OCI-LY1 (cell line): ENCODE results near the gene HPD.

Experiments used
- H2AFZ ChIP-seq: fragments of 200-600 bp; sonication (generic), shearing (Covaris generic); 2 replicates; pipeline ENCODE4 v1.6.0; 2014; ENCODE audit warnings: antibody characterized with exemption, mild to moderate bottlenecking, low read length
- H3F3A ChIP-seq: fragments of 200-600 bp; sonication (generic), shearing (Covaris generic); 2 replicates; pipeline ENCODE4 v1.6.0; 2014; ENCODE audit warnings: mild to moderate bottlenecking, antibody characterized with exemption, low read length, moderate library complexity; ENCODE audit not compliant: insufficient read depth
- H3K27ac ChIP-seq: fragments of 200-600 bp; sonication (generic); 2 replicates; pipeline ENCODE4 v1.5.1; 2014; ENCODE audit warnings: low read length, mixed run types, mild to moderate bottlenecking, low read depth; ENCODE audit not compliant: poor library complexity, severe bottlenecking
- H3K27me3 ChIP-seq: fragments of 200-600 bp; sonication (generic); 2 replicates; pipeline ENCODE4 v1.6.0; 2014; ENCODE audit warnings: antibody characterized with exemption, mild to moderate bottlenecking, low read length, moderate library complexity; ENCODE audit not compliant: insufficient read depth
- H3K36me3 ChIP-seq: fragments of 200-600 bp; sonication (generic); 2 replicates; pipeline ENCODE4 v1.6.1; 2014; ENCODE audit warnings: mild to moderate bottlenecking, antibody characterized with exemption, low read length, moderate library complexity, mixed read lengths; ENCODE audit not compliant: insufficient read depth
- H3K4me1 ChIP-seq: fragments of 200-600 bp; sonication (generic); 2 replicates; pipeline ENCODE4 v1.5.1; 2014; ENCODE audit warnings: mild to moderate bottlenecking, low read length, moderate library complexity; ENCODE audit not compliant: insufficient read depth, severe bottlenecking
- H3K4me2 ChIP-seq: fragments of 200-600 bp; sonication (generic), shearing (Covaris generic); 2 replicates; pipeline ENCODE4 v1.6.1; 2014; ENCODE audit warnings: low read length
- H3K4me3 ChIP-seq: fragments of 200-600 bp; sonication (generic); 2 replicates; pipeline ENCODE4 v1.5.1; 2014; ENCODE audit warnings: low read length, low read depth, mild to moderate bottlenecking, mixed read lengths; ENCODE audit not compliant: poor library complexity, severe bottlenecking
- H3K79me2 ChIP-seq: fragments of 200-600 bp; shearing (Covaris generic); 2 replicates; pipeline ENCODE4 v1.6.1; 2016; ENCODE audit warnings: mixed run types, low read length, mixed read lengths; ENCODE audit not compliant: insufficient read depth
- H3K9ac ChIP-seq: fragments of 200-600 bp; sonication (generic), shearing (Covaris generic); 2 replicates; pipeline ENCODE4 v1.6.1; 2014; ENCODE audit warnings: mild to moderate bottlenecking, low read length, mixed read lengths
- H3K9me2 ChIP-seq: fragments of 200-600 bp; sonication (generic), shearing (Covaris generic); 2 replicates; pipeline ENCODE4 v1.6.1; 2014; ENCODE audit warnings: low read depth, mild to moderate bottlenecking, low read length, mixed read lengths
- H3K9me3 ChIP-seq: fragments of 200-600 bp; shearing (Covaris generic); 2 replicates; pipeline ENCODE4 v1.6.1; 2014; ENCODE audit warnings: low read length, mixed read lengths
- H4K20me1 ChIP-seq: fragments of 200-600 bp; sonication (generic), shearing (Covaris generic); 2 replicates; pipeline ENCODE4 v1.6.0; 2016; ENCODE audit warnings: mild to moderate bottlenecking, low read length; ENCODE audit not compliant: insufficient read depth
- EZH2 ChIP-seq: fragments of 200-600 bp; sonication (generic), shearing (Covaris generic); IDR thresholded peaks from 2 replicates; pipeline ENCODE4 v1.8.0; 2017; ENCODE audit warnings: borderline replicate concordance, mixed run types, mild to moderate bottlenecking, antibody characterized with exemption, low read length, moderate library complexity, mixed read lengths
- TF ChIP-seq, protein P1 (sequence below): fragments of 200-600 bp; sonication (generic), shearing (Covaris generic); IDR thresholded peaks from 2 replicates; pipeline ENCODE4 v1.5.1; 2017; ENCODE audit warnings: mild to moderate bottlenecking, antibody characterized with exemption, low read length, moderate library complexity, mixed read lengths

The HPD gene

GRCh38 chr12:121838126-121838525 lies 20.5 kb downstream of the HPD start:
- H2AFZ ChIP-seq: no peak overlapping the region
- H3K4me1 ChIP-seq: peaks cover 8% of the 10 kb centered on the region
- no peak overlapping the region for H3K27ac ChIP-seq
- no peak overlapping the region for H3K4me2 ChIP-seq
- no peaks in the 10 kb centered on the region for H3K79me2 ChIP-seq
- no peak overlapping the region for H3K4me3 ChIP-seq
- peaks cover 3% of the 10 kb centered on the region; the same call in 1 of the 2 replicates for H3K27me3 ChIP-seq
- H3K9me3 ChIP-seq: no peaks in the 10 kb centered on the region
- no peaks in the 10 kb centered on the region for H4K20me1 ChIP-seq
- no peaks in the 10 kb centered on the region for H3F3A ChIP-seq
- no peaks in the 10 kb centered on the region for H3K36me3 ChIP-seq
- no peak overlapping the region for H3K9ac ChIP-seq
- no peak for TF ChIP-seq EZH2
- TF ChIP-seq, protein P1, sequence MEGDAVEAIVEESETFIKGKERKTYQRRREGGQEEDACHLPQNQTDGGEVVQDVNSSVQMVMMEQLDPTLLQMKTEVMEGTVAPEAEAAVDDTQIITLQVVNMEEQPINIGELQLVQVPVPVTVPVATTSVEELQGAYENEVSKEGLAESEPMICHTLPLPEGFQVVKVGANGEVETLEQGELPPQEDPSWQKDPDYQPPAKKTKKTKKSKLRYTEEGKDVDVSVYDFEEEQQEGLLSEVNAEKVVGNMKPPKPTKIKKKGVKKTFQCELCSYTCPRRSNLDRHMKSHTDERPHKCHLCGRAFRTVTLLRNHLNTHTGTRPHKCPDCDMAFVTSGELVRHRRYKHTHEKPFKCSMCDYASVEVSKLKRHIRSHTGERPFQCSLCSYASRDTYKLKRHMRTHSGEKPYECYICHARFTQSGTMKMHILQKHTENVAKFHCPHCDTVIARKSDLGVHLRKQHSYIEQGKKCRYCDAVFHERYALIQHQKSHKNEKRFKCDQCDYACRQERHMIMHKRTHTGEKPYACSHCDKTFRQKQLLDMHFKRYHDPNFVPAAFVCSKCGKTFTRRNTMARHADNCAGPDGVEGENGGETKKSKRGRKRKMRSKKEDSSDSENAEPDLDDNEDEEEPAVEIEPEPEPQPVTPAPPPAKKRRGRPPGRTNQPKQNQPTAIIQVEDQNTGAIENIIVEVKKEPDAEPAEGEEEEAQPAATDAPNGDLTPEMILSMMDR: no peak
- no peaks in the 10 kb centered on the region for H3K9me2 ChIP-seq

DNA sequence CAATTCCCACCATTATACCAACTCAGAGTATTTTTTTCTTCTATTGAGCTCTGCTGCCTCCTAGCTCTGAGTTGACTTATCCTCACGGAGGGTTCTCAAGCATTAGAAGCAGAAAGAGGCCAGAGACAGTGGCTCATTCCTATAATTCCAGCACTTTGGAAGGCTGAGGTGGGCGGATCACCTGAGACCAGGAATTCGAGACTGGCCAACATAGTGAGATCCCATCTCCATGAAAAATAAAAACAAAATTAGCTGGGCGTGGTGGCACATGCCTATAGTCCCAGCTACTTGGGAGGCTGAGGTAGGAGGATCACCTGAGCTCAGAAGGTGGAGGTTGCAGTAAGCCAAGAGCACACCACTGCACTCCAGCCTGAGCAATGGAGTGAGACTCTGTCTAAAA lies 21.0 kb downstream of the HPD start:
- Histone ChIP-seq H3K9ac (no peak overlapping the region), H3K9me3 (no peaks in the 10 kb centered on the region), H3K36me3 (no peaks in the 10 kb centered on the region), H3K79me2 (no peaks in the 10 kb centered on the region), H3F3A (no peaks in the 10 kb centered on the region), H3K27ac (no peak overlapping the region), H2AFZ (no peak overlapping the region), H3K4me3 (no peak overlapping the region), H3K4me1 (peaks cover 8% of the 10 kb centered on the region), H3K9me2 (no peaks in the 10 kb centered on the region), H4K20me1 (no peaks in the 10 kb centered on the region), H3K4me2 (no peak overlapping the region), H3K27me3 (peaks cover 3% of the 10 kb centered on the region; the same call in 1 of the 2 replicates)
- TF ChIP-seq, protein P1: peak; percentile 8; the same call in 1 of the 2 replicates
- no peak for TF ChIP-seq EZH2

- Histone ChIP-seq H3K79me2 (no peaks in the 10 kb centered on the region), H3K9ac (no peak overlapping the region), H2AFZ (no peak overlapping the region), H3K36me3 (peaks cover 56% of the 10 kb centered on the region), H3F3A (no peaks in the 10 kb centered on the region), H4K20me1 (no peaks in the 10 kb centered on the region), H3K4me1 (peaks cover 6% of the 10 kb centered on the region), H3K27ac (no peak overlapping the region), H3K4me3 (no peak overlapping the region), H3K9me2 (no peaks in the 10 kb centered on the region), H3K27me3 (peaks cover 3% of the 10 kb centered on the region; the same call in 1 of the 2 replicates), H3K9me3 (no peaks in the 10 kb centered on the region), H3K4me2 (no peak overlapping the region)
- TF ChIP-seq EZH2: no peak
- TF ChIP-seq, protein P1: no peak
Measured at GRCh38 chr12:121831571-121832245, 27.0 kb downstream of the HPD start.
